A204.1 (cell line): ENCODE data around the gene NUTF2.

Source experiments
- FAIRE-seq: peaks from 2 replicates; lab custom pipeline; 2012; peaks lifted over from hg19 to GRCh38; lab: Jason Lieb, UNC

NUTF2 gene

DNA sequence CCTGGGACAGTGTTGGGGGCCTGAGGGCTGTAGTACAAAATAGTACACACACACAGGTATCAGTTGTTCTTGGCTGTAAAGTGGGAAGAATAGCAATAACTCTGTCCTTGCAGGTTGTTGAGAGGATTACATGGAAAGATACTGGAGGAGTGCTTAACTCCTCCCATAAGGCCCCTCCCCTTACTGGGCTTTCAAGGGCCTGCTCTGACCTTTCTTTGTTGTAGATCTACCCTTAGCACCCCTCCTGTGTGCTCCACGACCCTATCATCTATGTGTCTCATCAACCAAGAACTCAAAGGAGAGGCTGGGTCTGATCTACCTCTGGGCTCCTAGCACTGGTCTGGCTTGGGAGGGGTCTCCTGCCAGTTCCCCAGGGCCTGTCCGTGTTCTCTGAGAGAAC, 17.9 kb downstream of the NUTF2 start:
- no peak for FAIRE-seq

DNA sequence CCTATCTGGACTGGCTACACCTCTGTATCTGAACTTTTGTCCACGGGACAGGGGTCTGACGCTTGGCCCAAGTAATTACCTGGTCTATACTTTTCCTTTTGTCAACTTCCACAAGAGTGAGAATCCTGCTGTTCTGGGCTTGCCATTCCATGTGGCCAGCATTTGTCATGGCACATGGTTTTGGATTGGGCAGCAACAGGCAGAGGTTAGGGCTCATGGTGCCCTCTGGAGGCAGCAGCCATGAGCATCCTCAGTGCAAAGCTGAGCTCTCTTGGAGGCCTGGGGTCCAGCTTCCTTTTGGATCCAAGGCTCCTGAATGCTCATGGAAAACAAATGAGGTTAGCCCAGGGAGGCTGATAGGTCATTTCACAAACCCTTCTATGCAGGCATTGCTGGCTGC, 18.6 kb downstream of the NUTF2 start:
- FAIRE-seq = no peak

DNA sequence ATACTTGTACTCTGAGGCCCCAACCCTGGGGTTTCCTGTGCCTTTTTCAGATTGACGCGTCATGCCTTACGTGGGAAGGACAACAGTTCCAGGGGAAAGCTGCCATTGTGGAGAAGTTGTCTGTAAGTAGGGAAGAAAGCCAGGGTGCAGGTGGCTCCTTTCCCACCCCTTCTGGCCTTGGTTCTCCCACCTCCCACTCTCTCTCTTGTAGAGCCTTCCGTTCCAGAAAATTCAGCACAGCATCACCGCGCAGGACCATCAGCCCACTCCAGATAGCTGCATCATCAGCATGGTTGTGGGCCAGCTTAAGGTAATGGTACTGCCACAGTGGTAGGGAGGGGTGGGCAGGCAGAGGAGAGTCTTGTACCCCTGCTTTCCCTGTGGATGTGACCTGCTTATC, 21.6 kb downstream of the NUTF2 start:
- no peak for FAIRE-seq

GRCh38 chr16:67869653-67870052, 22.9 kb downstream of the NUTF2 start:
- FAIRE-seq = no peak

- no peak for FAIRE-seq
Measured at GRCh38 chr16:67871256-67871655, 24.5 kb downstream of the NUTF2 start.

DNA sequence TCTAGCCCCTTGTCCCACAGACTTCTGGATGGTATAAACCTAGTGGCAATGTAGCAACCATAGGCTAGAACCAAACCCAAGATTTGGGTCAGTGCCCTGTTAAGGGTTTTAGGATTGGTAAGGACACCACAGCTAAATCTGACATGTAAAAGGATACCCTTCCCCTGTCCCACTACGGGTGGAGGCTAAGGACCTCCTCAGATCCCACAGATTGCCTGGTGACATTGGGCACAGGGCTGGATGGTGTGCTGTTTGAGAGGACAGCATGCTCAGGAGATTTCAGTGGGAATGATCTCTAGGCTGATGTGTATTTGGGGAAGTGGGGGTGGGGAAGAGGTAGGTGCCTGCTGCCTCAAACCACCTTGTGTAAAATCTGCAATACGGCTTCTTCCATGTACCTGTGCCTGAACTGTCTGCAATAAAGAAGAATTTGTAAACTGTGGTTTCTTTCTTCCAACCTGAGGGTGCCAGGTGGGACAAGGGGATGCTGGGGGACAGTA, 25.4 kb downstream of the NUTF2 start:
- FAIRE-seq = no peak

DNA sequence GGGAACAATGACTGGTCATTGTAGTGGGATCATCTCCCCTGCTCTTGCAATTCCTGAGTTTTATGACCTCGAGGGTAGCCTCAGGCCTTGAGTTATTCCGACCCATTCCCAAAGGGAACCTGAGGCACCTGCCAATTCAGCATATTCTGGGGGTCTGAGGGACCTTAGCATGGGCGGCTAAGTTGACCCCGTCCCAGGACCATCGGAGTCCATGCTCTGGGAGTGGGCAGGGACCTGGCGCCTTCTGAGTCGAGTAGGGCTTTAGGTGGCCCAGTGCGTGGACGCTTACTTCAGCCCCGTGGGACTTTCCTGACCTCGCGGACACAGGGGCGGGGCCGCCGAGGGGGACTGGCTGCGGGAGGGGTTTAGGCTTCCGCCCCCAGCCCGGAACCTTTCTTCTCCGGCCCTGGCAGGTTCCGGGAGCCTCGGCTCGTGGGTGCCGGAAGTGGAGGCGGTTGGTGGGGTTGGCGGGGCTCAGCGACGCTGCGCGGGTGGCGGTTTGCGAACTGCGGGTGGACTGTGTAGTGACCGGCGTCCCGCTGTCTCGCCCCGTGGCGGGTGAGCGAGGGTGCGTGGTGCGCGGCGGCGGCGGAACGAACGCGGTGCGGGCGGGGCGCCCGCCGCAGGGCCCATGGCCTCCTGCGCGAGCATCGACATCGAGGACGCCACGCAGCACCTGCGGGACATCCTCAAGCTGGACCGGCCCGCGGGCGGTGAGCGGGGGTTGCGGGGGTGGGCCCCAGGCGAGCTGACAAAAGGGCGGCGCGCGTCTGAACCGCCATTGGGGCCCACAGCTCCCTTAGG, 26.1 kb downstream of the NUTF2 start, which contains the start of gene EDC4:
Gene EDC4, plus strand, starts transcription at position 422 of the 804 bp plus-strand sequence. Its CDS starts 210 bp downstream, at position 632.
- no peak for FAIRE-seq

DNA sequence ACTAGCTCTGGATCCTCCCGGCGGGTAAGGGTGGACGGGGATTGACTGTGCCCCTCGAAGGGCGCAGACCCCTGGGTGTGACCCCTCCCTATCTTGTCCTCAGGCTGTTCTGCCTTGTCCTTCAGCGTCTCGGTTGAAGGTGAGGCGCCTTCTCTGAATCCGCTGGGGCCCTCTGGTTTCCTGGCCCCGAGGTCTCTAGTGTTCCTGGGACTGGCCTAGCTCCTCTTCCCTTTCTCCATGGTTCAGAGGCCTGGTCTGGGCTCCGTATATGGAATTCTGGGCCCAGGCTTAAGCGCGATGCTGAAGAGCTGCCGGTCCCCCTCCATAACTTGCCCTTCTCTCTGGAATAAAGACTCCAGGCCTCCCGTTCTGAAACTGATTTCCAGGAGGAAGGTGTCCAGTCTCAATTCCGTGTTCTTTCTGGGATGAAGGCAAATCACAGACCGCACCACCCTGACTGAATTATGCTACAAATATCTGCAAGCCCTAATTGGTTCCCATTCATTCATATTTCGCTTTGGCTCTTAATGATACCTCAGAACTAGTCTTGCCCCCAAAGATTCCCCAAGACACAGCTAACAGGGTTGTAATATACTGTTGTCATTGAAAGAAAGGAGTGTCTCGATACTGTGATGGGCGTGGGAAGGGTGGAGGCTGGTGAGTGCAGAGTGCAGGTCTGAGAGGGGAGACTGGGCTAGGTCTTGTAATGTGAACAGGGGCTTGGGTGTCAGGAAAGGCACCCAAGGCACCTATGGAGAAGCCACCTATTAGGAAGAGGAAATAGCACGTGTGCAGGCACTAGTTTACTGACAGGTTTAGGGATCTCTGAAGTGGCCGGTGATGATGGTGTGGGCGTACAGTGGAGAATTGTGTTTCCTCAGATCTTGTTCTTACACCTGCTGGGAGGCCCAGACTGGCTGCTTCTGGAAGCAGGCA, 27.0 kb downstream of the NUTF2 start:
- no peak for FAIRE-seq

DNA sequence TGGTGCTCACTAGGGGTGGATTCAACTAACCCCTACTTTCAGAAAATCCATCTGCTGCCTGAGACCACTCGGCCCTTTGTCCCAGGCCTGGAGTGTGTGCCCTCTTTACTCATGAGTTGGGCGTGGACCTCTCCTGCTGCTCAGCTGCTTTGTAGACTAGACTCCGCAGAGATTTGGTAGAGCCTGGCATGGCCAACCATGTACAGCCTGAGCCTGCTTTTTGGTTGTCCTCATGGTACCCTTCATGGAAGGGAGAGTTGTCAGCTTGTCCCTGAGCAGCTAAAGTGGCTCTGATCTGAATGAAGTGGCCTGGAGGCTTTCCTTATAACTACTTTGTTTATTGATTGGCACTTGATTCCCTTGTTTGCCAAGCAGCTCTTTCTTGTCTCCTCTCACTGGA, 27.6 kb downstream of the NUTF2 start:
- FAIRE-seq = no peak

DNA sequence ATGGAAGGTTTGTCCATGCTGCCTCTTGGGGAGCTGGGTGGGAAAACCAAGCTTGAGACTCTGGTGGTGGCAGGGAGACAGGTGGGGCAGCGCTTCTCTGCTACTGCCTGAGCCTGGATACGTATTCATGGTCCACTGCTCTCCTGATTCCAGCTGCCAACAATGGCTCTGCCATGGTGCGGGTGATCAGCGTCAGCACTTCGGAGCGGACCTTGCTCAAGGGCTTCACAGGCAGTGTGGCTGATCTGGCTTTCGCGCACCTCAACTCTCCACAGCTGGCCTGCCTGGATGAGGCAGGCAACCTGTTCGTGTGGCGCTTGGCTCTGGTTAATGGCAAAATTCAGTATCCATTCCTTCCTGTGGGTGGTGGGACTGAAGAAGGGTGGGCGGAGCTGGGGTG, 30.3 kb downstream of the NUTF2 start:
- FAIRE-seq = no peak

- FAIRE-seq = no peak
Measured at GRCh38 chr16:67878232-67878631, 31.5 kb downstream of the NUTF2 start.

DNA sequence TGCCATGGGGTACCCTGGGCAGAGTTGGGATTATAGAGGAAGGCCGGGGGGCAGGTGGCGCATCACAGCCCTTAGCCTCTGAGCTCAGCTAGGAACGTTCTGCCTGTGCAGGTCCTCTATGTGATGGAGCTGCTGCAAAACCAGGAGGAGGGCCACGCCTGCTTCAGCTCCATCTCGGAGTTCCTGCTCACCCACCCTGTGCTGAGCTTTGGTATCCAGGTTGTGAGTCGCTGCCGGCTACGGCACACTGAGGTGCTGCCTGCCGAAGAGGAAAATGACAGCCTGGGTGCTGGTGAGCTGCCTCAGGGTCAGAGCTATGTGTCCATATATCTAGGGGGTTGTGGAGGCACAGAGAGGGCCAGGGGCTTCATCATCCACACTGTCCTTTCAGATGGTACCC, 32.1 kb downstream of the NUTF2 start:
- no peak for FAIRE-seq

DNA sequence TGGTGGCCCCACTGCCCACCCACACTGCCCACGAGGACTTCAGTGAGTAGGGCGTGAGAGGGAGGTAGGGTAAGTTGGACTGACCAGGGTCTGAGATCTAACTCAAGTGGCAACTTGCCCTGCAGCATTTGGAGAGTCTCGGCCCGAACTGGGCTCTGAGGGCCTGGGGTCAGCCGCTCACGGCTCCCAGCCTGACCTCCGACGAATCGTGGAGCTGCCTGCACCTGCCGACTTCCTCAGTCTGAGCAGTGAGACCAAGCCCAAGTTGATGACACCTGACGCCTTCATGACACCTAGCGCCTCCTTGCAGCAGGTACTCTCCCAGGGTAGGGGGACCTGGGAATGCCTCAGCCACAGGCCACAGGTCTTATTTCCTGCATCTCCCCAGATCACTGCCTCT, 32.7 kb downstream of the NUTF2 start:
- FAIRE-seq = no peak

DNA sequence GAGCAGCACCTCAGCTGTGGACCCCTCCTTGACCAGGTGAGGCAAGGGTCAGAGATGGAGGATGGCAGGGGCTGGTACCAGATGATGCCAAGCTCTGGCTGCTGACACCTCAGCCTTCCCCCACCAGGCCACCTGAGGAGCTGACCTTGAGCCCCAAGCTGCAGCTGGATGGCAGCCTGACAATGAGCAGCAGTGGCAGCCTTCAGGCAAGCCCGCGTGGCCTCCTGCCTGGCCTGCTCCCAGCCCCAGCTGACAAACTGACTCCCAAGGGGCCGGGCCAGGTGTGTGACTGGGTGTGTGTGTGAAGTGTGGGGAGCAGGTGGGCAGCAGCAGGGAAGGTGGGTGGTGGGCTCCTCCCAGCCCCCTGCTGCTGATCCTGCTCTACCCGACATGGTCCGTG, 33.2 kb downstream of the NUTF2 start:
- no peak for FAIRE-seq

- no peak for FAIRE-seq
Measured at GRCh38 chr16:67880584-67880983, 33.9 kb downstream of the NUTF2 start.

DNA sequence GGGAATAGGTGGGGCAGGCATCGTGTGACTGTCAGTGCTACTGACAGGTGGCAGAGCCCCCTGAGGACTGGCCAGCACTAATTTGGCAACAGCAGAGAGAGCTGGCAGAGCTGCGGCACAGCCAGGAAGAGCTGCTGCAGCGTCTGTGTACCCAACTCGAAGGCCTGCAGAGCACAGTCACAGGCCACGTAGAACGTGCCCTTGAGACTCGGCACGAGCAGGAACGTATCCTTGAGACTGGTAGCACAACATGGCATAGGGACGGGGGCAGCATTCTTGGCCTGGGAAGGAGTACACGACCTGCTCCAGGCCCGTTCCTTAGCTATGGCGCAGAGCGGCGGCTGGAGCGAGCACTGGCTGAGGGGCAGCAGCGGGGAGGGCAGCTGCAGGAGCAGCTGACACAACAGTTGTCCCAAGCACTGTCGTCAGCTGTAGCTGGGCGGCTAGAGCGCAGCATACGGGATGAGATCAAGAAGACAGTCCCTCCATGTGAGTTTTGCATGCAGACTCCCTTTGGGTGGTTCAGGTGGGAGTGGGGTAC, 35.0 kb downstream of the NUTF2 start:
- FAIRE-seq = no peak

DNA sequence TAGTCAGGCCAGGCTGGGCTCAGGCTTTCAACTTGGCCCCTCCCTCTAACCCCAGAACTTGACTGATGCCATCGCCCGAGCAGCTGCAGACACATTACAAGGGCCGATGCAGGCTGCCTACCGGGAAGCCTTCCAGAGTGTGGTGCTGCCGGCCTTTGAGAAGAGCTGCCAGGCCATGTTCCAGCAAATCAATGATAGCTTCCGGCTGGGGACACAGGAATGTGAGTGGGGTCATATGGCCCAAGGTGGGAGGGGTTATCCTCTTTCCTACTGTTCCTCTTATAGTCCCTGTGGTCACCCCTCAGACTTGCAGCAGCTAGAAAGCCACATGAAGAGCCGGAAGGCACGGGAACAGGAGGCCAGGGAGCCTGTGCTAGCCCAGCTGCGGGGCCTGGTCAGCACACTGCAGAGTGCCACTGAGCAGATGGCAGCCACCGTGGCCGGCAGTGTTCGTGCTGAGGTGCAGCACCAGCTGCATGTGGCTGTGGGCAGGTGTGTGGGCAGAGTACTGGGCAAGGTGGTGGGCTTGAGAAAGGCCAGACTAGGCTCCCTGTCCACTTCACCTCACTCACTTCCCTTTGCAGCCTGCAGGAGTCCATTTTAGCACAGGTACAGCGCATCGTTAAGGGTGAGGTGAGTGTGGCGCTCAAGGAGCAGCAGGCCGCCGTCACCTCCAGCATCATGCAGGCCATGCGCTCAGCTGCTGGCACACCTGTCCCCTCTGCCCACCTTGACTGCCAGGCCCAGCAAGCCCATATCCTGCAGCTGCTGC, 35.8 kb downstream of the NUTF2 start:
- FAIRE-seq = no peak

GRCh38 chr16:67883146-67883871, 36.6 kb downstream of the NUTF2 start:
- FAIRE-seq = no peak

DNA sequence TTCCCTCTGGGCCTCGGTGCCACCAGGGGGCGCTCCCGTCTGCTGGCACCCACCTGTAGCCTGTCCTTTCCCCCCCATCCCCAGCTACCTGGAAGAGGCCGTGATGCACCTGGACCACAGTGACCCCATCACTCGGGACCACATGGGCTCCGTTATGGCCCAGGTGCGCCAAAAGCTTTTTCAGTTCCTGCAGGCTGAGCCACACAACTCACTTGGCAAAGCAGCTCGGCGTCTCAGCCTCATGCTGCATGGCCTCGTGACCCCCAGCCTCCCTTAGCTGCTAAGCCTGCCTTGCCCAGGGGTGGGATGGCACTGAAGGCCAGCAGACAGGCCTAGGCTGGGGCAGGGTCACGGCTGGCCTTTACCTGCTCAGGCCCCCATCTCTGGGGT, 37.1 kb downstream of the NUTF2 start:
- FAIRE-seq = no peak

DNA sequence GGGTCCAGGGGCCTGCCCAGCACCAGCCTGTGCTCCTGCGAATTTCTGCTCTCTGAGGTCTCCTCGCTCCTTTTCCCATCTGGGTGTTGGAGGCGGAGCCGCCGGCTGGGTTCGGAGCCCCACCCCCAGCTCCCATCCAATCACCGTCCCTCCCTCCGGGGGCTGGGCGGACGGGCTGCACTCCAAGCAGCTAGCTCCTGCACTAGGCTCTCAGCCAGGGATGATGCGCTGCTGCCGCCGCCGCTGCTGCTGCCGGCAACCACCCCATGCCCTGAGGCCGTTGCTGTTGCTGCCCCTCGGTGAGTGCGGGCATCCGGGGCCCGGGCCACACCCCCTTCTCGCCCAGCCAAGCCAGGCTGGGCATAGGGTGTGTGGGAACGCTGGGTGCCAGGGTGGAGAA, 38.0 kb downstream of the NUTF2 start, which contains the start of gene NRN1L:
Gene NRN1L, plus strand, starts transcription at position 202 of the 400 bp plus-strand sequence. Its CDS starts 19 bp downstream, at position 221.
- FAIRE-seq = no peak

GRCh38 chr16:67885545-67885944, 38.8 kb downstream of the NUTF2 start:
- FAIRE-seq = no peak
